Activated gamma-delta T cell treated with anti-CD3 and anti-CD28 coated beads, Interleukin-2, amount 50 U/mL, for 16 hours (primary cell): ENCODE measurements around the gene STEAP2.

Source experiments
- DNase-seq: peaks from one replicate; pipeline ENCODE4 v3.0.0-alpha.2; 2020; ENCODE audit warnings: low read depth

Gene STEAP2

DNA sequence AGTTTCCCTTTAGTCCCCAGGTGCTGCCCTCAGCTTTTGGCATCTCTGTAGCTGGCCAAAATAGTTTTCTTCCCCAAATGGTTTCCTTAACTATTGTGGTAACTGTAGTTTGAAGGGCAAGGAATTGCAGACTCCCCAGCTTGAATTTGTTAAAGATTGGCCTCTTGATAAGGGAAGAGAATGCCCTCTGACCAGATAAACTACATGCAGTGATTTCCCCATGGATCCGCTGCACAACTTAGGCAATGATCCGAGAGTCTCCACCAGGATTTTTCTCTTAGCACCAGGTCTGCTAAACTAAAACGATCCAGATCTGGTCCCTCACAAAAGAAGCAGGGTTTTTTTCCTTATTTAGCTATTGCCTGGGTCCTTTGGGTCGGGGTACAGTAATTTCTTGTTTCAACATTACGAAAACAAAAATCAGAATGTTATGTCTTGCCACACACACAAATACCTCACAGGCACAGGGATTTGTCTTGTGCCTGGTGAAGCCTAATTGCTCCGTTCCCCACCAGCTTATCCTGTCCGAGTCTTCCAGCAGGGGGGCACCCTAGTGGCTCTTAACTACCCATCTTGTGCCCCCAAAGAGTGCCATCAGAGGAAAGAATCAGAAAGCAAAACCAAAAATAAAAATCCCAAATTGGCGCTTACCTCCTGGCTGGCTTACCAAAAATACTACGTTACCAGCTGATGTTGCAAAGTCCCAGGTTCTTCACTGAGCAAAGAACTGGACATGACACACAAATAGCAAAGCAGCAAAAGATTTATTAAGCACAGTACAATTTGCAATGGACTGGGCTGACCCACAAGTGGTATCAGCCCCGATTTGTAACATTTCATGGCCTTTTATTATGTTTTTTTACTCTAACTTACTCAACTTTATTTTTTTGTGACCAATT lies 16.4 kb upstream of the STEAP2 start:
- no peak for DNase-seq

- DNase-seq: no peak
Measured at GRCh38 chr7:90201500-90202195, 9.9 kb upstream of the STEAP2 start.

DNA sequence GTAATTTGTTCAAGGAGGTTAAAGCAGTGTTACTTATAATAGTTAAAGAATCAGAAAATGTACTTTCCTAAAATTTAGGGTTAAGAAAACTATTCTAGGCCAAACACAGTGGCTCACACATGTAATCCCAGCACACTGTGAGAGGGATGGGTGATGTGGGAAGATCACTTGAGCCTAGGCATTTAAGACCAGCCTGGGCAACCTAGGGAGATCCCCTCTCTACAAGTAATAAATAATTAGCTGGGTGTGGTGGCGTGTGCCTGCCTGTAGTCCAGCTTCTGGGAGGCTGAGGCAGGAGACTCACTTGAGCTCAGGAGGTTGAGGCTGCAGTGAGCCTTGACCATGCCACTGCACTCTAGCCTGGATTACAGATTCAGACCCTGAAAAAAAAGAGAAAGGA lies 3.6 kb upstream of the STEAP2 start:
- no peak for DNase-seq

- DNase-seq: no peak
Measured at GRCh38 chr7:90209776-90210175, 1.8 kb upstream of the STEAP2 start.

DNA sequence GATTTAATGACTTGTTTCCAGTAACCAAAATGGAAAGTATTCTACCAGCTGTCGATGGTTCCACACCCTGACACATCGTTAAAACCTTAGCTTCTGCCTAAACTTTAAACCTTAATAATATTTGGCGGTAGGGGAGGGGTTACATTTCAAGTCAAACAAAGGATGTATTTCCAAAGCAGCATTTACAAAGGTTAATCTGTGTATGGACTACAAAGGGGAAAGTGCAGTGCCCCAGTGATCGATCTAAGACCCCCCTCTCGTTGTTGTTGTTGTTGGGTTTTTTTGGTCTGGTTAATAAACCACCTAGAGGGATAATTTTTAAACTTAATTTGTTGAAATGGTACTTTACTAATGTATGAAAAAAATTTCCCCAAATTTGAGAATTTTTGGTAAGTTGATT lies 1.1 kb upstream of the STEAP2 start:
- no peak for DNase-seq

DNA sequence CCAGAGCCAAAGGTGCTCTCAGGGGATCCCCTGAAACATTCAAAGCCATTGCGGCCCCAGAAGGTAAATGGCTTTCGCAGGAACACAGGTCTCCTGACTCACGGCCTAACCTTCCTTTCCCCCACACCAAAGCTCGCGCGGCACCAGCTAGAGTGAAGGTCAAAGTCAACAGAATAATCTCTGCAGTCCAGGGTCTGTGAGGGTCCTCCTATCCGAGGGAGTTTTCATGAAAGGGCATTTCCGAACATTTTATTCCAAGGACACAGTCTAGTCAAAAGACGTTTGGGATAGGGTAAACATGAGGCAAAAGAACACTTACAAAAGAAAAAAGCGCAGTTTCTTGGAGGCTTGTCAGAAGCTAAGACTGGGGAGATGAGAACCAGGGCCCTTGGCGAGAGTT lies 559 bp upstream of the STEAP2 start:
- no peak for DNase-seq

- no peak for DNase-seq
Measured at GRCh38 chr7:90212149-90212495, 582 bp downstream of the STEAP2 start.

- DNase-seq: no peak
Measured at GRCh38 chr7:90213521-90213920, 2.0 kb downstream of the STEAP2 start.

GRCh38 chr7:90216080-90216674 lies 4.6 kb downstream of the STEAP2 start:
- DNase-seq: no peak

DNA sequence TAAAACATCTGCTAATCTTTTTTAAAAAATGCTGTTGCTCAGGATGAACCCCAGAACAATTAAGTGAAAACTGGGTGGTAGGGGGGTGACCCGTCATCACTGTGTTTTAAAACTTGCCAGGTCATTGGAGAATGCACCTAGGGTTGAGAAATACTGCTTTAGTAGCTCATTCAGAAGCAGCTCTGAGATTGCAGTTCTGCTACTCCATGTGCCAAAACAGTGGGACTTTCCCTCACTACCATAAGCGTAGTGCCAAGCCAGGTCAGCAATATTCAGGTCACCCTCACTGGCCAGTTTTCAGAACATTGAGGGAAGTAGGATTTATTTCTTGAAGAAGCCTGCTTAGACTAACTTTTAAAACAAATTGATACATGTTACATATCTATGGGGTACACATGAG lies 5.2 kb downstream of the STEAP2 start:
- no peak for DNase-seq

DNA sequence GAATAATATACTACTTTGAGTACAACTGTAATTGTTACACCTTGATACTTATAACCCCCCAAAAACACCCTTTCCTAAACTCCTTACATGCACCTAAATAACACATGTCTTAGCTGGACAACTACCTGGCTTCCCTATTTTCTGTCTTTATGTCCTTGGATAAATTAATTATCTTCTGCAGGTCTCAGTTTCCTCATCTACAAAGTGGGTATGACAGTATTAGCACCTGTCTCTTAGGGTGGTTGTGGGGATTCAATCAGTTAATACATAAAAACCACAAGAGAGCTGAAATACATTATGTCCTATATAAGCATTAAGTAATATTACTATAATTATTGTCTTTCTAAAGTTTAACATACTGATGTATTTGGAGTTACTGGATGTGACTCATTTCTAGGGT lies 10.8 kb downstream of the STEAP2 start:
- DNase-seq: no peak

DNA sequence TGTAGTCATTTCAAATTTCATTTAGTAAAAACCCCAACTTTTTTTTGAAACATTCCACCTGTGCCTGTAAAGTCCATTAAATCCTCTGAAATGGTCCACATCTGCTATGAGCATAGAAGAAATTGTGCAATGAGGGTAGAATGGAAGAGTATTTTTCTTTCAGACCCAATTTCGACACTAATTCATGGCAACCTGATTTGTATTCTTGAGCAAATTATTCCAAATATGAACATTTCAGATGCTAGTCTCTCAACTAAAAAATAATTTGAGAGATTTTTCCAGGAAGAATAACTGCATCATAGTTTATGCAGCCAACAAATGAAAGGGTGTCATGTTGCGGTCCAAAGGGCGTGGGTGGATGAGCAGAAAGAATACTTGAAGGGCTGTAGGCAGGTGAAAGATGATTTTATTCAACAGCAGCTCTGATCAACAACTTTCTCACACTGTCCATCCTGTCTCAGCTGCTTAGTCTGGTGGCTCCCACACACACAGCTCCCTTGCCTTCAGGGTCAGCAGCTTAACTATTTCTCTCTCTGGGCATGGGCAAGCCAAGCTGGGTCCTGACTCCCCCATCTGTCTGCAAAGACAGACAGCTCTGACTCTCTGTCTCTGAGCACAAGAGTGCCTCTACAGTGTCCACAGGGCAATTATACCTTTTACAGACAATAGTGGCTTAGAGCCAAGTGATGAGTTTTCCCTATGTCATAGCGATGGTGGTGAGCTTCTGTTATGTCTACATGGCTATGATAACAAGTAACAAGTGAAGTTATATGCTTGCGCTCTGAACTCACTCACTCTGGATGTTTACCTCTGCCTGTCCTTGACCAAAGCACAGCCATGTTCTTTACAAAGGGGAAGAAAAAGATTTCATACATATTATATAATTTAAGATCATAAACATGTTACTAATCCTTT lies 11.5 kb downstream of the STEAP2 start:
- DNase-seq: no peak

- DNase-seq: no peak
Measured at GRCh38 chr7:90224195-90224594, 12.7 kb downstream of the STEAP2 start.

DNA sequence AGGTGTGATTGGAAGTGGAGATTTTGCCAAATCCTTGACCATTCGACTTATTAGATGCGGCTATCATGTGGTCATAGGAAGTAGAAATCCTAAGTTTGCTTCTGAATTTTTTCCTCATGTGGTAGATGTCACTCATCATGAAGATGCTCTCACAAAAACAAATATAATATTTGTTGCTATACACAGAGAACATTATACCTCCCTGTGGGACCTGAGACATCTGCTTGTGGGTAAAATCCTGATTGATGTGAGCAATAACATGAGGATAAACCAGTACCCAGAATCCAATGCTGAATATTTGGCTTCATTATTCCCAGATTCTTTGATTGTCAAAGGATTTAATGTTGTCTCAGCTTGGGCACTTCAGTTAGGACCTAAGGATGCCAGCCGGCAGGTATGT lies 13.6 kb downstream of the STEAP2 start:
- DNase-seq: no peak

GRCh38 chr7:90225601-90226000 lies 14.1 kb downstream of the STEAP2 start:
- DNase-seq: no peak

GRCh38 chr7:90227259-90227658 lies 15.7 kb downstream of the STEAP2 start:
- DNase-seq: no peak

DNA sequence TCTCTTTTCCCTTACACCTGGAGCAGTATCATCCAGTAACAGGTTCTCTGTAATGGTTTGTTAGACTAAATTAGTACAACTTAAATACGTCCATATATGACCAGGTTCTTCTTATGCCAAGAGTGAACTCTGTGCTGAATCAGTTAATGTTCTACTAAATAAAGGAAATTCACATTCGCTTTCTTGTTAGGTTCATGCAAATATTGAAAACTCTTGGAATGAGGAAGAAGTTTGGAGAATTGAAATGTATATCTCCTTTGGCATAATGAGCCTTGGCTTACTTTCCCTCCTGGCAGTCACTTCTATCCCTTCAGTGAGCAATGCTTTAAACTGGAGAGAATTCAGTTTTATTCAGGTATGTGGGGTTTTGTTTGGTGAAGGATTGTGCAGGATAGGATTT lies 18.1 kb downstream of the STEAP2 start:
- no peak for DNase-seq

DNA sequence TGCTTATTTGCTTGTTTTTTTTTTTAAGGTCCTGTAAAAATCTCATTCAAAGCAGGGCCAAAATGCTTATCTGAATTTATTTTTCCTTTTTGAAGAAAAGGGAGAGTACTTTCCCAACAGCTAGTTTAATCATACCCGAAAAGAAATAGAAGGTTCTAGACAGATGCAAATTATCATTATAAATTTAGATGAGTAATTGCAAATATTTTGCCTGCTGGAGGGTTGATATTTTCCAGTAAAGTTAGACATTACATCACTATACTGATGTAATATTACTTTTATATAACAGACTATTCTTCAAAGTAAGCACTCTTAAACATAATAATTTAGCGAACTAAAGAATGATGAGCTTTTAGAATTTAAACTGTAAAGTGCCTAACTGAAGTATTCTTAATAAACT lies 19.3 kb downstream of the STEAP2 start:
- no peak for DNase-seq

- DNase-seq: no peak
Measured at GRCh38 chr7:90231304-90231703, 19.8 kb downstream of the STEAP2 start.

- no peak for DNase-seq
Measured at GRCh38 chr7:90232430-90232829, 20.9 kb downstream of the STEAP2 start.

- no peak for DNase-seq
Measured at GRCh38 chr7:90233569-90233968, 22.0 kb downstream of the STEAP2 start.

- no peak for DNase-seq
Measured at GRCh38 chr7:90236721-90237289, 25.3 kb downstream of the STEAP2 start.
